ENCODE data around the gene ITM2C. TPM values are rescaled to one million over a fixed set of nuclear protein-coding genes. Genes with fewer than 3 reads are reported as not detected.

ITM2C gene
- total RNA-seq, 4 donors from 2014 or later, result 14.0 to 22.2 (median 19.9) TPM

- TF ChIP-seq CTCF (IDR thresholded peaks at IDR 0.05; ENCODE audit: low read depth), result no peak
Observed at GRCh38 chr2:230912046-230912445, 47.3 kb downstream of the ITM2C start.

- TF ChIP-seq CTCF (IDR thresholded peaks at IDR 0.05; ENCODE audit: low read depth), result no peak
Observed at GRCh38 chr2:230912724-230913123, 48.0 kb downstream of the ITM2C start.

GRCh38 chr2:230913406-230914143, 48.8 kb downstream of the ITM2C start:
- TF ChIP-seq CTCF (IDR thresholded peaks at IDR 0.05; ENCODE audit: low read depth), result no peak

- TF ChIP-seq CTCF (IDR thresholded peaks at IDR 0.05; ENCODE audit: low read depth), result no peak
Observed at GRCh38 chr2:230914886-230915285, 50.1 kb downstream of the ITM2C start.

- no peak for TF ChIP-seq CTCF (IDR thresholded peaks at IDR 0.05; ENCODE audit: low read depth)
Observed at GRCh38 chr2:230915319-230915718, 50.6 kb downstream of the ITM2C start.

- no peak for TF ChIP-seq CTCF (IDR thresholded peaks at IDR 0.05; ENCODE audit: low read depth)
Observed at GRCh38 chr2:230916218-230916617, 51.5 kb downstream of the ITM2C start.

- TF ChIP-seq CTCF (IDR thresholded peaks at IDR 0.05; ENCODE audit: low read depth), result no peak
Observed at GRCh38 chr2:230919240-230919639, 54.5 kb downstream of the ITM2C start.

Data from subcutaneous adipose tissue (tissue), 4 donors.